ENCODE measurements around the gene ZYG11B. TPM values are rescaled to one million over a fixed set of nuclear protein-coding genes. Genes with fewer than 3 reads are reported as not detected.

Gene ZYG11B
- total and polyA plus RNA-seq, 9 of the 15 experiments (the other 6 are each of a cell fraction or from before 2014, with no cell fraction given): 4.9 to 22.2 (median 12.2) TPM

- Histone ChIP-seq H3K4me1 (replicated peaks in 1 of 2; ENCODE audit: control insufficient read depth in 2 of 2, insufficient read depth in 2 of 2, low read length in 2 of 2) (peaks cover 8 to 11% of the 10 kb centered on the region in 2 experiments; a peak in 3 of 5 replicates), H3K4me2 (ENCODE audit: insufficient read depth, low read length) (no peak overlapping the region), H3K4me3 (no peak overlapping the region), H4K20me1 (replicated peaks; ENCODE audit: control insufficient read depth, insufficient read depth, low read length) (0 out of 2 replicates have a peak, but pooled peaks cover 4% of the 10 kb centered on the region), H3K79me2 (ENCODE audit: control insufficient read depth, insufficient read depth, low read length) (peaks cover 92% of the 10 kb centered on the region), H3K27ac (ENCODE audit: extremely low read depth, low read depth, low read length) (no peak overlapping the region), H3K9me3 (replicated peaks; ENCODE audit: control insufficient read depth, insufficient read depth, low read depth, low read length) (no peaks in the 10 kb centered on the region), H2AFZ (ENCODE audit: low read depth, low read length) (no peak overlapping the region), H3K36me3 (ENCODE audit: control insufficient read depth, insufficient read depth, low read length) (peaks cover 30% of the 10 kb centered on the region; the same call in 2 of the 3 replicates), H3K27me3 (ENCODE audit: control insufficient read depth in 2 of 2, insufficient read depth in 2 of 2, low read length in 2 of 2) (no peaks in the 10 kb centered on the region), H3K9me1 (ENCODE audit: control insufficient read depth, insufficient read depth, low read length) (no peaks in the 10 kb centered on the region), H3K9ac (ENCODE audit: insufficient read depth in 1 of 2, low read depth in 2 of 2, low read length in 2 of 2) (no peak overlapping the region)
- BruUV-seq (replicated peaks): no TSS peak
- TF ChIP-seq THRAP3 (IDR thresholded peaks at IDR 0.05; ENCODE audit: borderline replicate concordance) (no peak), ZNF639 (CRISPR knock-in tag; conservative IDR thresholded peaks at IDR 0.05 in 1 of 2, IDR thresholded peaks at IDR 0.05 in 1 of 2) (no peak), ELK1 (CRISPR knock-in tag; IDR thresholded peaks at IDR 0.05) (no peak)
- in situ Hi-C loops (cut with MboI): no loop called here
- DNase-seq (ENCODE audit: extremely low read depth in 1 of 4, low spot score in 3 of 4) (no peak), ATAC-seq (no peak), FAIRE-seq (no peak)
- intact Hi-C loops (cut with micrococcal nuclease): no loop called here
- ChIA-PET POLR2A (interaction anchor here (1.0 to 1.6 kb wide), 2 partner anchors 9 to 16 kb away, joined by 3 to 8 read pairs; partner anchors contain the start of gene ZYG11A), CTCF (ENCODE audit: low intra/inter-chr PET ratio) (no interaction called here)
- 88% methylated on average over 4 of the region's 4 CpGs for WGBS (ENCODE audit: insufficient coverage, low coverage, missing lambda C conversion rate)
Measured at GRCh38 chr1:52850951-52851350, 124.7 kb downstream of the ZYG11B start.

Data from K562 (cell line).